Tibial nerve (tissue), 4 donors: ENCODE results near the gene IGFN1.

Source experiments
- CTCF ChIP-seq, 5 experiments: fragments of 200-600 bp in 3 of 5; fragments of 450-650 bp in 2 of 5; sonication (generic) in 3 of 5; IDR thresholded peaks; one replicate each; pipeline ENCODE4 v1.5.1; 2016 to 2019; ENCODE audit warnings: antibody characterized with exemption in 5 of 5, mild to moderate bottlenecking in 3 of 5, moderate library complexity in 2 of 5
- EP300 ChIP-seq, 2 donors: sonication (generic); formaldehyde crosslinking; IDR thresholded peaks; one replicate each; pipeline ENCODE4 v1.6.1; 2017; ENCODE audit warnings: antibody characterized with exemption in 2 of 2, mild to moderate bottlenecking in 1 of 2
- POLR2A ChIP-seq, 2 donors: fragments of 450-650 bp; IDR thresholded peaks; one replicate each; pipeline ENCODE4 v1.6.1; 2017; ENCODE audit warnings: antibody characterized with exemption in 2 of 2, mild to moderate bottlenecking in 2 of 2, moderate library complexity in 2 of 2

DNA sequence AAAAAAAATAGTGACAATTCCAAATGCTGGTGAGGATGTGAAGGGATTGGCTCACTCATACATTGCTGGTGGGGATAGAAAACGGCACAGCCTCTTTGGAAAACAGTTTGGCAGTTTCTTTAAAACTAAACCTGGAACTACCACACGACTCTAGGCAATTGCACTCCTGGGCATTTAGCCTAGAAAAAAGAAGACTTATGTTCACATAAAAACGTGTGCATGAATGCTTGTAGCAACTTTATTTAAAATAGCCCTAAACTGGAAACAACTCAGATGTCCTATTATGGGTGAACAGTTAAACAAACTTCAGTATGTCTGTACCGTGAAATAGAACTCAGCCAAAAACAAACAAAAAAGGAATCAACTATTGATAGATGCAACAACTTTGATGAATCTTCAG lies 26.9 kb upstream of the IGFN1 start:
- TF ChIP-seq CTCF (IDR thresholded peaks at IDR 0.05) = no peak
- no peak for TF ChIP-seq POLR2A (IDR thresholded peaks at IDR 0.05)
- TF ChIP-seq EP300 (IDR thresholded peaks at IDR 0.05) = no peak
